Measurements from ENCODE around the gene MLH1. TPM values are rescaled to one million over a fixed set of nuclear protein-coding genes. Genes with fewer than 3 reads are reported as not detected.
A peak's percentile ranks its signal among the peaks of the same experiment; 100 is the strongest.

Gene MLH1
- total and polyA plus RNA-seq, 2 of the 8 experiments (the other 6 are each of a cell fraction or from before 2014, with no cell fraction given): 36.4 to 47.3 TPM

- Histone ChIP-seq H3K14ac (ENCODE audit: insufficient read length) (no peak within 1 kb of the TSS), H3K4me3 (ENCODE audit: extremely low read depth in 1 of 4, insufficient read depth in 2 of 4, low read depth in 3 of 4, low read length in 4 of 4) (peak within 1 kb of the TSS; percentile 53 to 64 (median 59)), H2BK15ac (ENCODE audit: low read length) (peak within 1 kb of the TSS; percentile 88), H3K56ac (replicated peaks; ENCODE audit: insufficient read length, low read depth, low read length) (no peak within 1 kb of the TSS), H3K4me2 (ENCODE audit: insufficient read depth in 1 of 2, low read depth in 2 of 2, low read length in 2 of 2) (peak within 1 kb of the TSS; percentile 91 to 95), H4K20me1 (replicated peaks in 1 of 2; ENCODE audit: control insufficient read depth in 1 of 2, insufficient read depth in 2 of 2, low read length in 2 of 2) (no peaks in the 10 kb centered on the region), H3K27ac (ENCODE audit: low read depth, low read length) (no peak within 1 kb of the TSS), H3K23ac (ENCODE audit: insufficient read length) (no peak within 1 kb of the TSS), H4K91ac (replicated peaks; ENCODE audit: insufficient read length, low read length) (peak within 1 kb of the TSS; percentile 70), H4K5ac (ENCODE audit: insufficient read length, low read depth, low read length) (no peak within 1 kb of the TSS), H3K79me2 (ENCODE audit: control insufficient read depth in 1 of 2, insufficient read depth in 2 of 2, low read length in 2 of 2) (no peaks in the 10 kb centered on the region), H3K27me3 (replicated peaks in 1 of 4; ENCODE audit: control insufficient read depth in 3 of 4, extremely low read depth in 1 of 4, insufficient read depth in 3 of 4, low read length in 3 of 4) (peaks cover 4 to 28% (median 19%) of the 10 kb centered on the region in 4 experiments), H3K36me3 (ENCODE audit: control insufficient read depth in 2 of 4, insufficient read depth in 4 of 4, low read length in 3 of 4) (no peaks in the 10 kb centered on the region), H3K9me3 (ENCODE audit: insufficient read depth in 2 of 2, low read depth in 1 of 2, low read length in 1 of 2) (peaks cover 0 to 2% of the 10 kb centered on the region in 2 experiments; a peak in 1 of 4 replicates), H2AFZ (ENCODE audit: low read length) (peak within 1 kb of the TSS; percentile 69), H4K8ac (ENCODE audit: extremely low read depth, insufficient read depth, low read length) (peak within 1 kb of the TSS; percentile 97), H2AK5ac (ENCODE audit: low read depth, low read length) (no peak within 1 kb of the TSS), H2BK20ac (ENCODE audit: low read length) (peak within 1 kb of the TSS; percentile 52; the same call in 1 of the 2 replicates), H2BK12ac (ENCODE audit: low read depth, low read length) (peak within 1 kb of the TSS; percentile 84), H3K18ac (ENCODE audit: extremely low read depth, low read length) (peak within 1 kb of the TSS; percentile 94), H2BK5ac (ENCODE audit: low read depth, low read length) (no peak within 1 kb of the TSS; the same call in 1 of the 2 replicates), H3K4ac (replicated peaks; ENCODE audit: insufficient read length, low read depth, low read length) (peak within 1 kb of the TSS; percentile 42), H3K79me1 (ENCODE audit: low read depth, low read length) (no peaks in the 10 kb centered on the region), H3K23me2 (ENCODE audit: low read depth, low read length) (peaks cover 18% of the 10 kb centered on the region), H3K4me1 (replicated peaks in 1 of 4; ENCODE audit: control insufficient read depth in 3 of 4, insufficient read depth in 4 of 4, low read length in 3 of 4) (peaks cover 0 to 10% (median 1%) of the 10 kb centered on the region in 4 experiments; a peak in 4 of 7 replicates), H2BK120ac (replicated peaks; ENCODE audit: low read depth, low read length) (no peak within 1 kb of the TSS), H3K9ac (replicated peaks in 1 of 4; ENCODE audit: extremely low read depth in 1 of 4, low read depth in 3 of 4, low read length in 3 of 4) (peak within 1 kb of the TSS; percentile 36 to 88 (median 71))
- DNase-seq (ENCODE audit: low read depth in 1 of 2, low spot score in 2 of 2) (peak in 1 of 2 experiments; percentile 80), FAIRE-seq (no peak)
- WGBS, 2 experiments (ENCODE audit: extremely low coverage in 1 of 2, insufficient coverage in 1 of 2, insufficient read length in 1 of 2, insufficient replicate concordance in 2 of 2, low coverage in 1 of 2, low lambda C conversion rate in 2 of 2, missing lambda C conversion rate in 1 of 2): 6% methylated on average over 29 of the region's 68 CpGs; no CpG with 5 or more reads in 1 of the 2 experiments
- ChIA-PET POLR2A (ENCODE audit: partially characterized antibody) (interaction anchor here (0.6 to 3.7 kb wide), 9 partner anchors 11 to 84 kb away, joined by 3 to 34 read pairs (median 4); partner anchors contain the start of genes EPM2AIP1 and MLH1), CTCF (ENCODE audit: partially characterized antibody) (interaction anchor here (1.0 to 4.9 kb wide), 11 partner anchors 10 to 131 kb away, joined by 3 to 66 read pairs (median 3); no protein-coding TSS in a partner anchor)
- no peak for TF ChIP-seq EP300 (IDR thresholded peaks at IDR 0.05; ENCODE audit: borderline replicate concordance in 1 of 2, low read depth in 2 of 2, low read length in 2 of 2)
- TF ChIP-seq CBX5 (IDR thresholded peaks at IDR 0.05; ENCODE audit: low read depth, low read length): no peak
- no peak for TF ChIP-seq SIRT6 (IDR thresholded peaks at IDR 0.05; ENCODE audit: low read length)
- TF ChIP-seq YY1 (IDR thresholded peaks at IDR 0.05; ENCODE audit: low read depth, low read length): no peak
- TF ChIP-seq CHD2 (IDR thresholded peaks at IDR 0.05; ENCODE audit: low read length): no peak
- TF ChIP-seq CBX8 (IDR thresholded peaks at IDR 0.05; ENCODE audit: borderline replicate concordance, low read depth, low read length): no peak
- TF ChIP-seq CREB1 (IDR thresholded peaks at IDR 0.05): no peak; the same call in 1 of the 2 replicates
- no peak for TF ChIP-seq NANOG (IDR thresholded peaks at IDR 0.05; ENCODE audit: insufficient read depth, low read depth, low read length, poor library complexity, severe bottlenecking)
- TF ChIP-seq RAD21 (IDR thresholded peaks at IDR 0.05 in 1 of 2, conservative IDR thresholded peaks at IDR 0.05 in 1 of 2; ENCODE audit: low read depth in 2 of 2, low read length in 2 of 2): no peak
- TF ChIP-seq JUN (IDR thresholded peaks at IDR 0.05; ENCODE audit: low read depth, low read length): no peak
- peak; percentile 86; the same call in 1 of the 2 replicates for TF ChIP-seq RBBP5 (IDR thresholded peaks at IDR 0.05; ENCODE audit: borderline replicate concordance, low read depth, low read length)
- no peak for TF ChIP-seq MAFK (IDR thresholded peaks at IDR 0.05; ENCODE audit: low read depth, low read length)
- TF ChIP-seq POLR2A (IDR thresholded peaks at IDR 0.05; ENCODE audit: control extremely low read depth in 1 of 2, low read depth in 2 of 2, low read length in 2 of 2): no peak
Observed at GRCh38 chr3:36944641-36945270, 48.6 kb upstream of the MLH1 start, which contains the start of gene TRANK1. TRANK1 (minus strand) TSS chr3:36945054; CDS start chr3:36944809, 245 bp downstream.

Measured in H1 (cell line).